GM18511 (cell line): ENCODE data around the gene IRS2.

ENCODE experiments used
- ATAC-seq: cut with Tn5 transposase; IDR thresholded peaks from one replicate; pipeline ENCODE4 v1.9.1; 2021; ENCODE audit warnings: mild to moderate bottlenecking, moderate library complexity; ENCODE audit not compliant: unreplicated experiment

IRS2 gene

DNA sequence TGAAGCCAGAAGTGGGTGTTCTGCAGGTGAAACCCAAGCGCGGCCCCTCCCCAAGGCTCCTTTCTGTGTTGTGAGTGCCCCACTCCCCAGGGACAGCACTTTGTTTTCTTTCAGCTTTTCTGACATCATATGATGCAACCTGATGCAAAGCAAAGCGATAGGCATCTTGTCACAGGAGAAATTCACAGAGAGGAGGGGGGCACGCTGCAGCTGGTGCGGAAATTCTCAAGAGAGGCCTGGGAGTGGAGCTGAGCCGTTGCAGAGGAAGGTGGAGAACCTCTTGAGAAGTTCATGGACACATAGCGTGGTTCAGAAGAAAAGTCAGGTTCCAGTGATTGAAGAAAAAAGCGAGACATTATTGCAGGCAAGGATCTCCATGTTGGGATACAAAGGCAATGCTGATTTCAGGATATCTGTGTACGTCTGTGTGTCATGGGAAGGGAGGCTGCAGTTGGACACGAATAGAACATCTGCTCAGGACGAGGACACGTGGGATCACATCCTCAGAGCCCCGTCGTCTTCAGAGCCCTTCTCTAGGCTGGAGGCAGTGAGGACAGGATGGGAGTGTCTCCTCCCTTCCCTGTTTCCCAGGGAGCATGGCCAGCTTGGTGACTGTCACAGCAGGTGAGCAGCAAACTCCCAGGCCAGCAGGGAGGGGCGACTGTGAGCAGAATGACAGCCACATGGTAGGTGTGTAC, 79.2 kb downstream of the IRS2 start:
- ATAC-seq, result no peak

DNA sequence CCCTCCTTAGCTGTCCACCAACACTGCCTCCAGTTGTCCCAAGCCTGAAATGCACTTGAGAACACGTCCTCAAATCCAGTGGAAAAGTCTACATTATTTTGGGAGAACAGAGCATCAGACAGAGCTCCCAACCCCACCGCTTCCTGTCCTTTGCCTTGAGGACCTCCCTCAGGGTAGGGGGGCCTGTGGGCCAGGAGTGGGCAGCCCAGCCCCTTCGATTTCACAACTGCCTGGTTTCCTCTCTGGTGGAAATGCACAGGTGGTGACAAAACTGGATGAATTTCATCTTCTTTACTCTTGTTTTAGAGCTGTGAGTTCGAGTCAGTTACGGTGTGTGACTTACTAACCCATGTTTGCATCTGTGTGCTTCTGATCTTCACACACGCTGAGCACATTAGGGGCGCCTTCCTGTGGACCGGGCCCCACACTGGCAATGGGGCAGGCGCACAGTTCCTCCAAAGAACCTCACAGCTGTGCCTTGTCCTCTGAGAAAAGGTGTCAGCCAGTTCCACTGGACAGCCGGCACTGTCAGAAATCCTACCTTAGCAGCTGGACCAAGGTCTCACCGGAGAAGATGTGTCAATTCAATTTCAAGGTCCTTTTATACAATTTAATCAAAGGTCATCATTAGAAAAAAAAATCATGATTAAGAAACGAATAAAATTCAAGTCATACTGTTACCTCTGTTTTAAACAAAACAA, 80.2 kb downstream of the IRS2 start:
- no peak for ATAC-seq

DNA sequence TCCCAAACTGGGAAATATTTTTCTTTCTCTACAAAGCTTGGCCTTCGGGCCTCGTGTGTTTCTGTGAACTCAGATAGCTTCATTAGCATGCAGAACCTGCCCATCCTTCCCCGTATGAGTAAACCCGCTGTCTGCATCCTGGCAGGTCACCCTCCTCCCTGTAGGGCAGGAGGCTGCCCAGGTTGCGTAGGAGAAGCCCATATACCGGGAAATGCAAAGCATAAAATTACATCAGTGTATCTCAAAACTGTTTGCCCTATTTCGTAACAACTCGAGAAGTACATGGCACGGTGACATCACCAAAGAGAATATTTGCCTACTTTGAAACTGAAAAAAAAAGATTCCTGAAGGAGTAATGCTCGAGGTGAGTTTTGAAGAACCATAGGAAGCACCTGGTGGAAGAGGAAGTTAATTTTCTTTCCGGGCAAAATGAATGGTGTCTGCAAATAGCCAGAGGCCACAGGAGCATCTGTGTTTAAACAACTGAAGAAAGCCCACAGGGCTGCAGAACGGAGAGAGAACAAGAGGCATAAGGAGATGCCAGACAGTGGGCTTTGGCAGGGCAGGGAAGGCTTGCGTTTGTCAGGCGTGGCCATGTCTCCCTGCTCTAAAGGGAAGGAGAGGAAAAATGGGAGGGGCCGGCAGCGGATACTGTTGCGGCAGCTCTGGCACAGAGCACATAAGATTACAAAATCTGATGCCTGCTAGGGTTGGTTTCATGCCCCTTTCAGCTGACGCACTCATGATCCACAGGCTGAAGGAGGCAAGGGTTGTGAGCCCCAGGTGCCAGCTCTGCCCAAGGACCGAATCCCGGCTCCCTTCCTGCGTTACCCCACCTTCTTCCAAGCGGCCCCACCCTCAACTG, 81.4 kb downstream of the IRS2 start:
- ATAC-seq, result no peak

DNA sequence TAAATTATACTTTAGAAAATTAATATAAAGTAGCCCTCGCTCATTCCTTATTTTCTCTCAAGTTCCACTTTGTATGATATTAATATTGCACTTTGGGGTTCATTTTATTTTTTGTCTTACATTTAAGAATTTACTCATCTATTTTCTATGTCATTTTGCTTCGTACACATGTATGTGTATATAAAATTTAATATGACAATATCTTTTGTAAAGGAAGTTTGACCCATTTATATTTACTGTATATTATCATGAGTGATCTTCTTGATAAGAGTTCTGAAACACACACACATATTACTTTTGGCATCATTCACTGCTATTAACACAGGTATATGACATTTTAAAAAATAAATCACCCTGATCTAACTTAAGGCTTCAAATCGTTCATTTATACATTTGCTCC, 83.1 kb downstream of the IRS2 start:
- ATAC-seq, result no peak
